Measurements from ENCODE around the gene FTSJ3.

GRCh38 chr17:63774969-63775265, 52.5 kb downstream of the FTSJ3 start:
- no peak for TF ChIP-seq MAX (IDR thresholded peaks at IDR 0.05)
- no peak for TF ChIP-seq RAD21 (IDR thresholded peaks at IDR 0.05; ENCODE audit: low read depth)
- TF ChIP-seq NFIC (IDR thresholded peaks at IDR 0.05) = no peak
- TF ChIP-seq YY1 (IDR thresholded peaks at IDR 0.05; ENCODE audit: low read depth) = no peak
- TF ChIP-seq EP300 (IDR thresholded peaks at IDR 0.05; ENCODE audit: borderline replicate concordance) = no peak
- TF ChIP-seq TEAD4 (IDR thresholded peaks at IDR 0.05) = no peak
